IMR-90 (cell line): ENCODE measurements around the gene PTGES.

Experiments used
- CTCF ChIP-seq: conservative IDR thresholded peaks from 2 replicates; pipeline ENCODE4 v1.5.1; 2012; ENCODE audit warnings: mild to moderate bottlenecking, low read depth, low read length, improper control_type of control experiment
- ELK1 ChIP-seq: fragments of 150-350 bp; IDR thresholded peaks from 2 replicates; pipeline ENCODE4 v1.6.1; 2016; ENCODE audit warnings: low read depth, mild to moderate bottlenecking, low read length, moderate library complexity, borderline replicate concordance
- FOS ChIP-seq: fragments of 150-350 bp; IDR thresholded peaks from 2 replicates; pipeline ENCODE4 v1.6.1; 2016; ENCODE audit warnings: low read depth, low read length
- MAZ ChIP-seq: IDR thresholded peaks from 2 replicates; pipeline ENCODE4 v1.6.1; 2012; ENCODE audit warnings: low read depth, mild to moderate bottlenecking, low read length, improper control_type of control experiment, moderate library complexity, borderline replicate concordance
- POLR2A ChIP-seq: IDR thresholded peaks from 2 replicates; pipeline ENCODE4 v1.6.1; 2012; ENCODE audit warnings: mild to moderate bottlenecking, low read depth, low read length
- RAD21 ChIP-seq: IDR thresholded peaks from 2 replicates; pipeline ENCODE4 v1.6.1; 2012; ENCODE audit warnings: low read length, improper control_type of control experiment
- SMC3 ChIP-seq: fragments of 150-350 bp; IDR thresholded peaks from 2 replicates; pipeline ENCODE4 v1.6.1; 2016; ENCODE audit warnings: low read depth, mild to moderate bottlenecking, antibody characterized with exemption, low read length, moderate library complexity
- USF2 ChIP-seq: fragments of 150-350 bp; IDR thresholded peaks from 2 replicates; pipeline ENCODE4 v1.6.1; 2017; ENCODE audit warnings: mild to moderate bottlenecking, antibody characterized with exemption, low read length, low read depth

- no peak for TF ChIP-seq POLR2A
- TF ChIP-seq RAD21, result no peak
- TF ChIP-seq ELK1, result no peak
- no peak for TF ChIP-seq SMC3
- no peak for TF ChIP-seq CTCF
- TF ChIP-seq USF2, result no peak
- TF ChIP-seq MAZ, result no peak
- TF ChIP-seq FOS, result no peak
Measured at GRCh38 chr9:129724456-129725190, 28.2 kb downstream of the PTGES start.
